ENCODE measurements around the gene KPTN. TPM values are rescaled to one million over a fixed set of nuclear protein-coding genes. Genes with fewer than 3 reads are reported as not detected.

Gene KPTN
- total and polyA plus RNA-seq, 2 of the 13 experiments (the other 11 are each of a cell fraction or from before 2014, with no cell fraction given): 9.1 to 13.3 TPM

DNA sequence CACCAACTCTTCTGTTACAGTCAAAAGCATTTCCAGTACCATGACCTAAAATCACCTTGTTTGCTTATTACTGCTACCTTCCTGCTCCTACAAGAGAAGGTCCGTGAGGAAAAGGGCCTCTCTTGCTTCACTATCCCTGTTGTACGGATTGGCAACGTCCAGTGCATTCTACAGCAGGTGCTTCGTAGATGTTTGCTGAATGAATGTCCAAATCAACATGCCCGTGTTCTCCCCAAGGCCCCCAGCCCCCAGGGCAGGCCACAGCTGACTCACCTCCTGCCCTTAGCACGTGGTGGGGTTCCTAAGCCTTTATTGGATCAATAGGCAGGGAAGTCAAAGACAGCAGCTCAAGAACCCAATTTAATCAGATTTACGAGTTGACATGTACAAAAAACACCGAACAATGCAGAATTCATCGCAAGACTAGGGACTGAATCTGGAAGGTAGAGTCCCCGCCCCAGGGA is 36.4 kb upstream of the KPTN start (continued):
- TF ChIP-seq FOXP1 (IDR thresholded peaks at IDR 0.05): no peak
- TF ChIP-seq FOXP1 (CRISPR knock-in tag; IDR thresholded peaks at IDR 0.05): peak; percentile 10; the same call in 1 of the 2 replicates
- TF ChIP-seq FOSL2 (CRISPR knock-in tag; IDR thresholded peaks at IDR 0.05): peak; percentile 90
- TF ChIP-seq, protein P1, sequence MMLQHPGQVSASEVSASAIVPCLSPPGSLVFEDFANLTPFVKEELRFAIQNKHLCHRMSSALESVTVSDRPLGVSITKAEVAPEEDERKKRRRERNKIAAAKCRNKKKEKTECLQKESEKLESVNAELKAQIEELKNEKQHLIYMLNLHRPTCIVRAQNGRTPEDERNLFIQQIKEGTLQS (CRISPR knock-in tag; IDR thresholded peaks at IDR 0.05): 0 out of 2 replicates have a peak, but pooled peaks have one; percentile 11
- peak; percentile 41; the same call in 1 of the 2 replicates for TF ChIP-seq BHLHE40 (IDR thresholded peaks at IDR 0.05; ENCODE audit: low read length)
- TF ChIP-seq PHF21A (CRISPR knock-in tag; IDR thresholded peaks at IDR 0.05): 0 out of 2 replicates have a peak, but pooled peaks have one; percentile 23
- TF ChIP-seq, protein P2, sequence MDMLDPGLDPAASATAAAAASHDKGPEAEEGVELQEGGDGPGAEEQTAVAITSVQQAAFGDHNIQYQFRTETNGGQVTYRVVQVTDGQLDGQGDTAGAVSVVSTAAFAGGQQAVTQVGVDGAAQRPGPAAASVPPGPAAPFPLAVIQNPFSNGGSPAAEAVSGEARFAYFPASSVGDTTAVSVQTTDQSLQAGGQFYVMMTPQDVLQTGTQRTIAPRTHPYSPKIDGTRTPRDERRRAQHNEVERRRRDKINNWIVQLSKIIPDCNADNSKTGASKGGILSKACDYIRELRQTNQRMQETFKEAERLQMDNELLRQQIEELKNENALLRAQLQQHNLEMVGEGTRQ (IDR thresholded peaks at IDR 0.05; ENCODE audit: low read depth, low read length): peak; percentile 46; the same call in 1 of the 2 replicates
- TF ChIP-seq, protein P2 (CRISPR knock-in tag; IDR thresholded peaks at IDR 0.05; ENCODE audit: borderline replicate concordance): peak; percentile 25; the same call in 1 of the 2 replicates
- no peak for TF ChIP-seq SP2 (CRISPR knock-in tag; IDR thresholded peaks at IDR 0.05)
- peak; percentile 30; the same call in 1 of the 2 replicates for TF ChIP-seq CEBPG (CRISPR knock-in tag; IDR thresholded peaks at IDR 0.05)

DNA sequence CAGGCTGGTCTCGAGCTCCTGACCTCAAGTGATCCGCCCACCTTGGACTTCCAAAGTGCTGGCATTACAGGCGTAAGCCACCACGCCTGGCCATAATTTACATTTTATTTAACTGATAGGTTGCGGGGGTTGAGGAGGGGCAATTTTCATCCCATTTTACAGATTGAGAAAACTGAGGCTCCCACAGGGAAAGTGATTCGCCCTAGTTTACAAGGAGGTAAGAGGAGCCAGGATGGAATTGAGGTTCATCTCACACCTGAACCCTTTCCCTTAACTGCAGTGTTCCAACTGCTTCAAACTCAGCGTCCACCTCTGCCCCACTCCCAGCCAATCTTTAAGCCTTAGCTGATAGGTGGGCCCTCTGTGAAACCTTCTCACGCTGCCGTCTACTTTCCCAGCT is 34.8 kb upstream of the KPTN start:
- ATAC-seq (no peak), DNase-seq (ENCODE audit: low spot score) (no peak), FAIRE-seq (no peak)
- Histone ChIP-seq H3K4me2 (ENCODE audit: low read depth, low read length) (no peak overlapping the region), H3K4me1 (ENCODE audit: insufficient read depth, low read length) (peaks cover 56% of the 10 kb centered on the region), H3K9ac (ENCODE audit: insufficient read depth, low read depth, low read length) (no peak overlapping the region), H2AFZ (ENCODE audit: low read length) (no peak overlapping the region), H3K36me3 (replicated peaks in 1 of 2; ENCODE audit: control insufficient read depth in 1 of 2, insufficient read depth in 2 of 2, low read length in 2 of 2) (no peaks in the 10 kb centered on the region), H4K20me1 (ENCODE audit: insufficient read depth, low read length) (no peaks in the 10 kb centered on the region), H3K9me3 (ENCODE audit: low read length) (no peaks in the 10 kb centered on the region), H3K79me2 (ENCODE audit: insufficient read depth, low read length) (peaks cover 10% of the 10 kb centered on the region), H3K27me3 (ENCODE audit: control insufficient read depth in 1 of 2, insufficient read depth in 2 of 2, low read length in 2 of 2) (peaks cover 0 to 20% of the 10 kb centered on the region in 2 experiments; a peak in 2 of 5 replicates), H3K4me3 (replicated peaks in 1 of 3; ENCODE audit: insufficient read depth in 1 of 3, low read depth in 2 of 3, low read length in 3 of 3) (no peak overlapping the region), H3K27ac (ENCODE audit: extremely low read length, insufficient read depth, low read length) (no peak overlapping the region)
- WGBS (ENCODE audit: low lambda C conversion rate): 50% methylated on average over 9 of the region's 9 CpGs
- TF ChIP-seq, protein P3, sequence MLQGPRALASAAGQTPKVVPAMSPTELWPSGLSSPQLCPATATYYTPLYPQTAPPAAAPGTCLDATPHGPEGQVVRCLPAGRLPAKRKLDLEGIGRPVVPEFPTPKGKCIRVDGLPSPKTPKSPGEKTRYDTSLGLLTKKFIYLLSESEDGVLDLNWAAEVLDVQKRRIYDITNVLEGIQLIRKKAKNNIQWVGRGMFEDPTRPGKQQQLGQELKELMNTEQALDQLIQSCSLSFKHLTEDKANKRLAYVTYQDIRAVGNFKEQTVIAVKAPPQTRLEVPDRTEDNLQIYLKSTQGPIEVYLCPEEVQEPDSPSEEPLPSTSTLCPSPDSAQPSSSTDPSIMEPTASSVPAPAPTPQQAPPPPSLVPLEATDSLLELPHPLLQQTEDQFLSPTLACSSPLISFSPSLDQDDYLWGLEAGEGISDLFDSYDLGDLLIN (CRISPR knock-in tag; IDR thresholded peaks at IDR 0.05; ENCODE audit: borderline replicate concordance): no peak
- peak; percentile 72 for TF ChIP-seq ZNF629 (CRISPR knock-in tag; conservative IDR thresholded peaks at IDR 0.05)
- in situ Hi-C loops (cut with HindIII; ENCODE audit: extremely low pct_ligation_motif_present, low pct_unique_long_range_greater_than_20kb) (loop anchor here (5.0 kb wide), 2 partner anchors 82 to 178 kb away; no protein-coding TSS in a partner anchor), intact Hi-C loops (cut with micrococcal nuclease; ENCODE audit: unreplicated experiment) (loop anchor here (5.0 kb wide), 1 partner anchor 88 kb away; the partner anchor contains the start of gene BICRA)
- ChIA-PET POLR2A (no interaction called here), CTCF (ENCODE audit: low intra/inter-chr PET ratio, low total read pairs) (interaction anchor here (1.2 kb wide), 1 partner anchor 82 kb away, joined by 3 read pairs; no protein-coding TSS in a partner anchor)
- BruUV-seq (replicated peaks): no TSS peak
